NCI-H345 treated with DMSO at 0.1 percent for 48 hours (cell line): ENCODE measurements around the gene THTPA.
"Not testable (repeated sequence)": the region's sequence is repeated elsewhere in the genome, so short reads cannot be mapped to it uniquely, and the experiment has no call there.

ENCODE experiments used
- DNase-seq: peaks from one replicate; lab custom pipeline; 2025; ENCODE audit not compliant: unreplicated experiment; lab: John Stamatoyannopoulos, UW

The THTPA gene

DNA sequence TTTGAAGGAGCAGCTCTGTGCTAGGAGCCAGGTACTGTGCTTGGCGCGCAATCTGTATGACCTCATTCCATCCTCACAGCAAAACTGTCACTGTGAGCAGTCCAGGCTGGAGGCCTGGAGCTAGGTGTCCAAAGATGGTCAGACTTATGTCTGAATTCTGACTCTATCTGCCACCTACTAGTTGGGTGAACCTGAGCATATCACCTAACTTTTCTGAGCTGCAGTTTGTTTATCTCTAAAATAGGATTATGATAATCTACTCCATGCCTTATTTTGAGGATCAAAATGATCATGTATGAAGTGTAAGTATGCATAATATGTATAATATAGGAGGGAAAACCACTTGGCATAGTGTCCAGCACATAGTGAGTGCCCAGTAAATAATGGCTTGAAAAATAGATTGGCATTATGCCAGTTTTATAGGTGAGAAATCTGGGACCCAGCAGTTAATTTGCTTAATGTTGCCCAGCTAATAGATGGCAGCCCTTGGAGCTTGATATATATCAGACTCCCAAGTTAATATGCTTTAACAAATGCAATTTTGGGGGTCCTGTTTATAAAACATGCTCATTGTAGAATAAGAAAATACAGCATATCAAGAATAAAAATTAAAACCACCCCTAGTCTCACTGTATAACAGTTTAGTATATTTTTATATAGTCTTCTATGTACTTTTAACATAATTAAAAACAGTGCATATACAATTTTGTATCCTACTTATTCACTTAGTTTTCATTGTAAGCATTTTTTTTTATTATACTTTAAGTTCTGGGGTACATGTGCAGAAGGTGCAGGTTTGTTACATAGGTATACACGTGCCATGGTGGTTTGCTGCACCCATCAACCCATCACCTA is 27.1 kb downstream of the THTPA start:
- no peak for DNase-seq

DNA sequence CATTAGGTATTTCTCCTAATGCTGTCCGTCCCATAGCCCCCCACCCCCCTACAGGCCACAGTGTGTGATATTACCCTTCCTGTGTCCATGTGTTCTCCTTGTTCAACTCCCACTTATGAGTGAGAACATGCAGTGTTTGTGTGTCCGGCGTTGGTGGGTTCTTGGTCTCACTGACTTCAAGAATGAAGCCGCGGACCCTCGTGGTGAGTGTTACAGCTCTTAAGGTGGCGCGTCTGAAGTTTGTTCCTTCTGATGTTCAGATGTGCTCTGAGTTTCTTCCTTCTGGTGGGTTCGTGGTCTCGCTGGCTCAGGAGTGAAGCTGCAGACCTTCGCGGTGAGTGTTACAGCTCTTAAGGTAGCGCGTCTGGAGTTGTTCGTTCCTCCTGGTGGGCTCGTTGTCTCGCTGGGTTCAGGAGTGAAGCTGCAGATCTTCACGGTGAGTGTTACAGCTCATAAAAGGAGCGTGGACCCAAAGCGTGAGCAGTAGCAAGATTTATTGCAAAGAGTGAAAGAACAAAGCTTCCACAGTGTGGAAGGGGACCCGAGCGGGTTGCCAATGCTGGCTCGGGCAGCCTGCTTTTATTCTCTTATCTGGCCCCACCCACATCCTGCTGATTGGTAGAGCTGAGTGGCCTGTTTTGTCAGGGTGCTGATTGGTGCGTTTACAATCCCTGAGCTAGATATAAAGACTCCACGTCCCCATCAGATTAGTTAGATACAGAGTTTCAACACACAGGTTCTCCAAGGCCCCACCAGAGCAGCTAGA is 27.9 kb downstream of the THTPA start:
- DNase-seq = not testable (repeated sequence)

DNA sequence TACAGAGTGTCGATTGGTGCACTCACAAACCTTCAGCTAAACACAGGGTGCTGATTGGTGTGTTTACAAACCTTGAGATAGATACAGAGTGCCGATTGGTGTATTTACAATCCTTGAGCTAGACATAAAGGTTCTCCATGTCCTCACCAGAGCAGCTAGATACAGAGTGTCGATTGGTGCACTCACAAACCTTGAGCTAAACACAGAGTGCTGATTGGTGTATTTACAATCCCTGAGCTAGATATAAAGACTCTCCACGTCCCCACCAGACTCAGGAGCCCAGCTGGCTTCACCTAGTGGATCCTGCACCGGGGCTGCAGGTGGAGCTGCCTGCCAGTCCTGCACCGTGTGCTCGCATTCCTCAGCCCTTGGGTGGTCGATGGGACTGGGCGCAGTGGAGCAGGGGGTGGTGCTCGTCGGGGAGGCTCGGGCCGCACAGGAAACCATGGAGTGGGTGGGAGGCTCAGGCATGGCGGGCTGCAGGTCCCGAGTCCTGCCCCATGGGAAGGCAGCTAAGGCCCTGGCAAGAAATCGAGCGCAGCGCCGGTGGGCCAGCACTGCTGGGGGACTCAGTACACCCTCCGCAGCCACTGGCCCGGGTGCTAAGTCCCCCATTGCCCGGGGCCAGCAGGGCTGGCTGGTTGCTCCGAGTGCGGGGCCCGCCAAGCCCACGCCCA is 28.6 kb downstream of the THTPA start:
- not testable (repeated sequence) for DNase-seq

- peak; percentile 68 for DNase-seq
Observed at GRCh38 chr14:23588884-23589598, 33.0 kb downstream of the THTPA start.

DNA sequence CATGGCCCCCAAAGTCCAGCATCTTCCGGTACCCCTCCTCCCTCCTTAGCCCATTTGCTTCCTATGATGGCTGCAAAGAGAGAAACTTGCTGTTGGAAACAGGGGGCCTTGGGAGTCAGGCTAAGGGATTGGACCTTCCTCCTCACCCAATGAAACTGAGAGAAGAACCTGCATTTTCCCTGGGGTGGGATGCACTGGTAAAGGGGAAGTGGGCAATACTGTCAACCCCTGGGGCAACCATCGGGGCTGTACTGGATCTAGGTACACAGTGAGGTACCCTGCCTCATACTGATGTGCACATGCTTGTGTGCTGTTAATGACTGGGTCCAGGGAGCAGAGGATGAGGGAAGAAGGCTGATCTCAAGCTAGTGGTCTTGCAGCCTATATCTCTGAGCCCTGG is 33.5 kb downstream of the THTPA start:
- DNase-seq = no peak

GRCh38 chr14:23590198-23590597 is 34.1 kb downstream of the THTPA start:
- DNase-seq = no peak

DNA sequence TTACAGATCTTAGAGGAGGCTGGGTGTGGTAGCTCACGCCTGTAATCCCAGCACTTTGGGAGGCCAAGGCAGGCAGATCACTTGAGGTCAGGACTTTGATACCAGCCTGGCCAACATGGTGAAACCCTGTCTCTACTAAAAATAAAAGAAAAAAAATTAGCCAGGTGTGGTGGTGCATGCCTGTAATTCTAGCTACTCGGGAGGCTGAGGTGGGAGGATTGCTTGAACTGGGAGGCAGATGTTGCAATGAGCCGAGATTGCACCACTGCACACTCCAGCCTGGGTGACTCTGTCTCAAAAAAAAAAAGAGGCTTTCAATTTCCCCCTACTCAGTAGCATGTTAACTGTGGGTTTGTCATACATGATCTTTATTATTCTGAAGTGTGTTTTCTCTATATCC is 38.1 kb downstream of the THTPA start:
- not testable (repeated sequence) for DNase-seq

- DNase-seq = no peak
Observed at GRCh38 chr14:23600322-23600707, 44.2 kb downstream of the THTPA start.

- no peak for DNase-seq
Observed at GRCh38 chr14:23600806-23601205, 44.7 kb downstream of the THTPA start.

GRCh38 chr14:23601424-23601823 is 45.4 kb downstream of the THTPA start:
- no peak for DNase-seq

DNA sequence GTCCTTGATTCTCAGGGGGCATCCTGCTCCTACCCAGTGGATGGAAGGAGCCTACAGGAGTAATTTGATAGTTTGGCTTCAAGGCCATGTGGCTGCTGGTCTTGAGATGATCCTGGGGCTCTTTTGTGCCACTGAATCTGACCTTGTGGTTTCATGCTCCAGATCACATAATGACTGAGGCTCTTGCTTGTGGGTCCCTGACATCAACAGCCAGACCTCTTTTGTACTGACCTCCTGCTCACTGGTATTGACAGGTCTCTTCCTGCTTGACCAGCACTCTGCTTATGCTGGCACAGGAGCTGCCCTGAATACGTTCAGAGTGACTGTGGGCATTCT is 45.7 kb downstream of the THTPA start:
- no peak for DNase-seq

- no peak for DNase-seq
Observed at GRCh38 chr14:23602181-23603095, 46.4 kb downstream of the THTPA start.

- DNase-seq = no peak
Observed at GRCh38 chr14:23603103-23603502, 47.0 kb downstream of the THTPA start.

DNA sequence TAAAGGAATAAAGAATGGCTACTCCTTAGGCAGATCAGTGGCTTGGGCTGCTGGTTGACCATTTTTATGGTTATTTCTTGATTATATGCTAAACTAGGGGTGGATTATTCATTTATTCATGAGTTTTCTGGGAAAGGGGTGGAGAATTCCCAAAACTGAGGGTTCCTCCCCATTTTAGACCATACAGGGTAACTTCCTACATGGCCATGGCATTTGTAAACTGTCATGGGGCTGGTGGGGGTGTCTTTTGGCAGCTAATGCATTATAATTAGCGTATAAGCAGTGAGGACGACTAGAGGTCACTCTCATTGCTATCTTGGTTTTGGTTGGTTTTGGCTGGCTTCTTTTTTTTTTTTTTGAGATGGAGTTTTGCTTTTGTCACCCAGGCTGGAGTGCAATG is 48.1 kb downstream of the THTPA start:
- no peak for DNase-seq

GRCh38 chr14:23604675-23605170 is 48.7 kb downstream of the THTPA start:
- DNase-seq = no peak

DNA sequence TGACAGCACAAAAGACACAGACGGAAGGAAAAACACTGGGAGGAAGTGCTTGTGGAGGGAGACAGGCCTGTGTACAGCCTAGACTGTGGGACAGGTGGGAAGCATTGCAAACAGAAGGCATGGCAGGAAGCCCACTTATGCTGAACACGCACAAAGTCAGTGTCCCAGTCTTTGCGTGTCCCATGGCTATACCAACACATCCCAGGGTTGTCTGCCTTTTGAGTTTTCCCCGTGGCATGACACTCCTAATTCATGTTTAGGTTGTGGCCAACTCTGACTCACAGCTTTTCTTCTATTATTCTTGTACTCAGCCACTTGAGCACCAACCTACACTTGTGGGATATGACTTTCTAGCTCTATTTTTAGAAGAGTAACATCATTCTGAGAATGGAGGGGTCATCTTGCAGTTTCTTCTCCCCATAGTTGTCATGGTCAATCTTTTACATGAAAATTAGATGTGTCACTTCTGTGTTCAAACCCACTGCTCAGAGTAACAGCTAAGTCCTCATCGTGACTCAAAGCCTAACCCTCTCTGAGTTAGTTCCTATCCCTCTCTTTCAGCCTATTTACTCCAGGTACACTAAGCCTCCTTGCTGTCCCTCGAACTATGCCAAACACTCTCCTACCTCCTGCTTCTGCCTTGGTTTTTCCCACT is 50.0 kb downstream of the THTPA start:
- DNase-seq = no peak

DNA sequence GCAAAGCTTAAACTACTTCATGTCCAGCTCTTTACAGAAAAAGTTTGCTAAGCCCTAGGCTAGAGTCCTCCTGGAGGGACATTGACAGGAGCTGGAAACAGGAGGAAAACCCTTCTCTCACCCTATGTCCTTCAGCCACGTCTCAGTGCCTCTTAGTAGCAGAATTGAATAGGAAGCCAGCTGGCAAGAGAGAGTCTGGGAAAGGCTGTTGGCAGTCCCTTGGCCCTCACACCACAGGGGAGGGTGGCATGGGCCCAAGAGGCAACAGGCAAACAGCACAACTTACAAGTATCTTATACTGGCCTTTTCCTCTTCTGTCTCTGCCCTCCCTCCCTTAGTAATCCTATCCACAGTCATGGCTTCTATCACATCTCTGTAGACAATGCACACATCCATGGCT is 52.4 kb downstream of the THTPA start:
- DNase-seq = no peak

DNA sequence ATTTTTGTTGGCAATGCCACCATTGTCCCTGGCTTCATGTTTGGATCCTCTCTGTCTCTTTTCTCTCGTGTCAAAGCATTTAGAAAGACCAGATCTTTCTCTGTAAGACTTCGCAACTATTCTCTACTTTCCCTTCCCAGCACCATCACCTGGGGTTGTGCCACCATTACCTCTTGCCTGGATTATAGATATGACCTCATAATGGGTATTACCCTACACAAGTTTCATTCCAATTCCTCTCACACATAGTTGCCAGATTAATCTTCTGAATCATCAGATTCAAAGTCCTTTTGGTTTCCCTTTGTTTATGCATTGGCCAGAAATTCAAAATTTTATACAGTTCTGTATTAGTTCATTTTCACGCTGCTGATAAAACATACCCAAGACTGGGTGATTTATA is 52.9 kb downstream of the THTPA start:
- no peak for DNase-seq

DNA sequence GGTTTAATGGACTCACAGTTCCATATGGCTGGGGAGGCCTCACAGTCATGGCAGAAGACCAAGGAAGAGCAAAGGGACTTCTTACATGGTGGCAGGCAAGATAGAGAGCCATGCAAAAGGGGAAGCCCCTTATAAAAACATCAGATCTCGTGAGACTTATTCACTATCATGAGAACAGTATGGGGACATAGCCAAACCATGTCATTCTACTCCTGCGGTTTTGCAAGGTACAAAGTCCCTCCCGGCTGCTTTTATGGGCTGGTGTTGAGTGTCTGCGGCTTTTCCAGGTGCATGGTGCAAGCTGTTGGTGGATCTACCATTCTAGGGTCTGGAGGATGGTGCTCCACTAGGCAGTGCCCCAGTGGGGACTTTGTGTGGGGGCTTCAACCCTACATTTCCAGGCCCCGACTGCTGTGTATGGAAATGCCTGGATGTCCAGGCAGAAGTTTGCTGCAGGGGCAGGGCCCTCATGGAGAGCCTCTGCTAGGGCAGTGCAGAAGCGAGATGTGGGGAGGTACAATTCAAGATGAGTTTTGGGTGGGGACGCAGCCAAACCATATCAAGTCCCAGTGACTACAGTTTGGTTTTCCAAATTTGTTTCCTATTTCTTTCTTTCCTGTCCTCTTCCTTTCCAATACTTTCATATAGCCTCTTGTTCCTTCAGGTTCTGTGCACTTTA is 53.5 kb downstream of the THTPA start:
- not testable (repeated sequence) for DNase-seq
